PC-9 (cell line): ENCODE results near the gene TBC1D5.

Experiments used
- CTCF ChIP-seq: fragments of 200-600 bp; sonication (generic); conservative IDR thresholded peaks from 2 replicates; pipeline ENCODE4 v1.6.1; 2017; ENCODE audit warnings: mixed run types, antibody characterized with exemption, mild to moderate bottlenecking, moderate library complexity
- EZH2 ChIP-seq: fragments of 200-600 bp; sonication (generic); IDR thresholded peaks from 2 replicates; pipeline ENCODE4 v1.8.0; 2017; ENCODE audit warnings: antibody characterized with exemption, low read depth

GRCh38 chr3:17571686-17572085, 170.7 kb downstream of the TBC1D5 start:
- no peak for TF ChIP-seq CTCF
- no peak for TF ChIP-seq EZH2
